ENCODE results near the gene CALHM4.

DNA sequence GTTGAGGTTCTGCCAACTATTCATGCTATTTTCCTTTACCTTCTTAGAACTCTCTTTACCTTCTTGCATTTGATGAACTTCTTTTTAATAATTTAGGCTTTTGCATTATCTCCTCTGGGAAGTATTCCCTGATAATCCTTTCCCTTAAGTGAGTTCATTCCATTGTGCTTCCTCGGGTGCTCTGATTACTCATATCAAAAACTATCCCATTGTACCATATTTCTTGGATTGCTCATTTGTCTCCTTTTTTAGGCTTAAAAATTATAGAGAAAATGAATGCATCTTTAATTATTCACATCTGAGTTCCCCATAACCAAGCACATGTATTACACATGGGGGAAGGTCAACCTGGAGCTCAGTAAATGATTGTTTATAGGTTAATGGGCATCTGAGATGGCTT lies 2.5 kb downstream of the CALHM4 start:
- TF ChIP-seq SUZ12 (IDR thresholded peaks at IDR 0.05; ENCODE audit: extremely low read depth, insufficient read depth, insufficient read length), result no peak
- TF ChIP-seq YY1 (IDR thresholded peaks at IDR 0.05; ENCODE audit: insufficient read depth, insufficient read length), result no peak
- TF ChIP-seq ZNF274 (IDR thresholded peaks at IDR 0.05; ENCODE audit: low read depth, low read length), result no peak
